Measurements from ENCODE around the gene DDX56.

The DDX56 gene

DNA sequence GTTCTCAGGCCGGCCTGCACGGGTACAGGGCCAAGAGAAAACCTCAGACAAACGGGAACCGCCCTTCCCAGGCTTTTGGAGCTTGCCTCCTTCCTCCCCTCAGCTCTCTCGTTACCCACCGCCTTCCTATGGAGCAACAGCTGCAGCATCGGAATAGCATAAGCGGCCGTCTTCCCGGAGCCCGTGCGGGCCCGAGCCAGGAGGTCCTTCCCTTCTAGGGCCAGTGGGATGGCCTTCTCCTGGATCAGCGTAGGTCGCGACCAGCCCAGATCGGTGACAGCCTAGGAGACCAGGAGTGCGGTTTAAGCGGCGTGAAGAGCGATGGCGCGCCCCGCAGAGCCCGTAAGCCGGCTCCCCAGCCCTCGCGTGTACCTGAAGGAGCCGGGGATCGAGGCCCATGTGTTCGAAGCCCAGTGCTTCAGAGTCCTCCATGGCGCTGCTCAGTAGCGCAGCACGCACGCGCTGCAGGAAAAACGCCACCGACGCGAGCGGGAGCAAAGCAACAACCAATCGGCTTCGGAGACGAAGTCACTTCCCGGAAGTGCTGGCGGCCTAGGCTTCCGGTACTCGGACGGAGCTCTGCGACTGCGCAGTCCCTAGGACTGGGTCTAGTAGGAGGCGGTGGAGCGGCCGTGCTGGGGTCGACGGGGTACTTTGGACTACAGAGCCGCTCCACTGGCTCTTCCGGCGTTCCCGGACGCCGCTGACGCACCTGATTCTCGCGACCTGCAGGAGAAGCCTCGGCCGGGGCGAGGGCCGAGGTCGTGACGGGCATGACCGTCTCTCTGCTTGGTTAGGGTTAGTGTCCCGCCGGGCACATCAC is at the start of gene DDX56:
TSS of gene DDX56 (minus strand) at position 445 of the 823 bp plus-strand sequence. CDS start at position 432, 13 bp downstream.
- DNase-seq (ENCODE audit: extremely low spot score, insufficient read length, low read depth): peak; percentile 90
- peak; percentile 97 for FAIRE-seq

- FAIRE-seq: peak; percentile 80
- DNase-seq (ENCODE audit: extremely low spot score, insufficient read length, low read depth): no peak
These were observed 48.8 kb upstream of the DDX56 start for GRCh38 chr7:44622342-44623151.

GRCh38 chr7:44621750-44622103 is 48.0 kb upstream of the DDX56 start:
- DNase-seq (ENCODE audit: extremely low spot score, insufficient read length, low read depth) (no peak), FAIRE-seq (no peak)

DNA sequence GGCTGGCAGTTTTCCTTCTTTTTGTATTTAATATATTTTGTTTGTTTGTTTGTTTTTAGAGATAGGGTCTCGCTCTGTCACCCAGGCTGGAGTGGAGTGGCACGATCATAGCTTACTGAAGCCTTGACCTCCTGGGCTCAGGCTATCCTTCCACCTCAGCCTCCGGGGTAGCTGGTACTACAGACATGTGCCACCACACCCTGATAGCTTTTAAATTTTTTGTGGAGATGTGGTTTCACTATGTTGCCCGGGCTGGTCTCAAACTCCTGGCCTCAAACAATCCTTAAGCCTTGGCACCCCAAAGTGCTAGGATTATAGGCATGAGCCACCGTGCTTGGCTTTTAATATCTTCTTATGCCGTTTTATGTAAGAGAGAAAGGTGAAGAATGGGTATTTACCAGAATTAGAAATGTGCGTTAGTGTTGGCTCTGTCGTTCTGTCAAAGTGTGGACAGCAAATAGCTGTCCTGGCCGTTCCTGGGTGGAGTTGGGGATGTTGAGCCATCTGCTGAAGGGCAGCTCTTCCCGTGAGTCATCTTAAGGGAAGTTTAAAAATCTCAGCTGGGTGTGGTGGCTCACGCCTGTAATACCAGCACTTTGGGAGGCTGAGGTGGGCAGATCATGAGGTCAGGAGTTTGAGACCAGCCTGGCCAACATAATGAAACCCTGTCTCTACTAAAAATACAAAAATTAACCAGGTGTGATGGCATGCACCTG is 47.5 kb upstream of the DDX56 start:
- no peak for DNase-seq (ENCODE audit: extremely low spot score, insufficient read length, low read depth)
- FAIRE-seq: no peak

DNA sequence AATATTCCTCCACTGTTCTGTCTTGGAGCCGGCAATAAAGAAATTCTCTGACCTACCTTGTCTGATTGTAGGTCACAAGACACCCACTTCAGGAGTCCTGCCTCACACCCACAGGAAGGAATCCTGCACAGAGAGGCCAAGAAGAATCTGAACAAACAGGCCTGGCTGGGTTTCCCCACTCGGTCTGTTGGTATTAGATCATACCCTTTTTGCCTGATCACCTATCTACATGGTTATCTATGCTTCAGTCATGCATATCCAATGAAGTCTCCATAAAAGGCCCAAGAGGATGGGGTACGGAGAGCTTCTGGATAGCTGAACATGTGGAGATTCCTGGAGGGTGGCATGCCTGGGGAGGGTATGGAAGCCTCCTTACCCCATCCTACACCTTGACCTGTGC is 45.0 kb upstream of the DDX56 start:
- FAIRE-seq: peak; percentile 33
- DNase-seq (ENCODE audit: extremely low spot score, insufficient read length, low read depth): no peak

DNA sequence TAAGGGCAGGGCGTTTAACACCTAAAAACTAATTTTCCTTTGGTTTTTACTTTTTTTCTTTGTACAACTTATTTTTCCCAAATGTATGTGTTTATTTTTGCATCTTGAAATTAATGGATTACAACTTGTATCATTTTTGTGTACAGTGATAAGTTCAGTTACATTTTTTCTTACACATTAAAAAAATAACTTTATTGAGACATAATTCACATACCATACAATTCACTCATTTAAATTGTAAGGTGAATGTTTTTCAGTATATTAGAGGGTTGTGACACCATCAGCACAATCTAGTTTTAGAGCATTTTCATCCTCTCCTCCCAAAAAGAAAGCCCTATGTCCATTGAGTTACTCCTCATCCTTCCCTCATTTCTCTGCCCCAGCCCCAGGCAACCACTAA is 44.3 kb upstream of the DDX56 start:
- DNase-seq (ENCODE audit: extremely low spot score, insufficient read length, low read depth) (no peak), FAIRE-seq (no peak)

- FAIRE-seq: peak; percentile 67
- DNase-seq (ENCODE audit: extremely low spot score, insufficient read length, low read depth): no peak
These were observed 43.6 kb upstream of the DDX56 start for GRCh38 chr7:44617225-44617890.

DNA sequence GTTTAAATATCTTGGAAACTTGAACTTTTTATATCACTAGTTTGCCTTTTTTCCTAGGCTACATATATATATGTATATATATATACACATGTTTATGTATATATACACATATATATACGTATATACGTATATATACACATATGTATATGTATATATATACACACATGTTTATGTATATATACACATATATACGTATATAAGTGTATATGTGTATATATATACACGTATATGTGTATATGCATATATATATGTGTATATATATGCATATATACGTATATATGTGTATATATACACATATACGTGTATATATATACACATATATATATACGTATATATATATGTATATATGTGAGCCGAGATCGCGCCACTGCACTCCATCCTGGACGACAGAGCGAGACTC is 42.8 kb upstream of the DDX56 start:
- no peak for DNase-seq (ENCODE audit: extremely low spot score, insufficient read length, low read depth)
- no peak for FAIRE-seq

DNA sequence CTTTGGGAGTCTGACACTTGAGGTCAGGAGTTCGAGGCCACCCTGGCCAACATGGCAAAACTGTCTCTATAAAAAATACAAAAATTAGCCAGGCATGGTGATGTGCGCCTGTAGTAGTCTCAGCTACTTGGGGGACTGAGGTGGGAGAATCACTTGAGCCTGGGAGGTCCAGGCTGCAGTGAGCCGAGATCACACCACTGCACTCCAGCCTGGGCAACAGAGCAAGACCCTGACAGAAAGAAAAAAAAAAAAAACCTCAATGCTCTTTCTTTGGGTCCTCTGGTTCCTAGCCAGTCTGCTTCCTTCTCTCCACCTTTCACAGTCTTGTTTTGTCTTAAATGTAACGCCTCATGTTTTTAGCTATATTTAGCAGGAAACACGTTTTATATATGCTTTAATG is 42.1 kb upstream of the DDX56 start:
- FAIRE-seq (no peak), DNase-seq (ENCODE audit: extremely low spot score, insufficient read length, low read depth) (no peak)

GRCh38 chr7:44615149-44615611 is 41.5 kb upstream of the DDX56 start:
- FAIRE-seq: no peak
- no peak for DNase-seq (ENCODE audit: extremely low spot score, insufficient read length, low read depth)

GRCh38 chr7:44609829-44610228 is 36.1 kb upstream of the DDX56 start:
- no peak for FAIRE-seq
- no peak for DNase-seq (ENCODE audit: extremely low spot score, insufficient read length, low read depth)

DNA sequence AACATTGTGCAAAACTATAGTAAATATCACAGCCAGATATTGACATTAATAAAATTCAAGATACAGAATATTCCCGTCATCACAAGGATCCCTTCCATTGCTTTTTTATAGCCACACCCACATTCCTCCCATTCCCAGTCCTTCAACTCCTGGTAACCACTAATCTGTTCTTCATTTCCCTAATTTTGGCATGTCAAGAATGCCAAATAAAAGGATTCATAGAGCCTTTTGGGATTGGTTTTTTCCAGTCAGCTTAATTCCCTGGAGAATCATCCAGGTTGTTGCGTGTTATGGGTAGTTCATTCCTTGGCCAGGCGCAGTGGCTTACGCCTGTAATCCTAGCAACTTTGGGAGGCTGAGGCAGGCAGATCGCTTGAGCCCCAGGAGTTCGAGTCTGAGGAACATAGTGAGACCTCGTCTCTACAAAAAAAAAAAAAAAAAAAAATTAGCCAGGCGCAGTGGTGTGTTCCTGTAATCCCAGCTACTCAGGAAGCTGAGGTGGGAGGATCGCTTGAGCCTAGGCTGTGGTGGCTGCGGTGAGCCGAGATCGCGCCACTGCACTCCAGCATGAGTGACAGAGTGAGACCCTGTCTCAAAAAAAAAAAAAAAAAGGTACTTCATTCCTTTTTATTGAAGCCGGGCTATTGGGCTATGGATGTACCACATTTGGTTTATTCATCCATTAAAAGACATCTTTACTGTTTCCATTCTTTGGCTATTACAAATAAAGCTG is 35.4 kb upstream of the DDX56 start:
- FAIRE-seq (no peak), DNase-seq (ENCODE audit: extremely low spot score, insufficient read length, low read depth) (no peak)

DNA sequence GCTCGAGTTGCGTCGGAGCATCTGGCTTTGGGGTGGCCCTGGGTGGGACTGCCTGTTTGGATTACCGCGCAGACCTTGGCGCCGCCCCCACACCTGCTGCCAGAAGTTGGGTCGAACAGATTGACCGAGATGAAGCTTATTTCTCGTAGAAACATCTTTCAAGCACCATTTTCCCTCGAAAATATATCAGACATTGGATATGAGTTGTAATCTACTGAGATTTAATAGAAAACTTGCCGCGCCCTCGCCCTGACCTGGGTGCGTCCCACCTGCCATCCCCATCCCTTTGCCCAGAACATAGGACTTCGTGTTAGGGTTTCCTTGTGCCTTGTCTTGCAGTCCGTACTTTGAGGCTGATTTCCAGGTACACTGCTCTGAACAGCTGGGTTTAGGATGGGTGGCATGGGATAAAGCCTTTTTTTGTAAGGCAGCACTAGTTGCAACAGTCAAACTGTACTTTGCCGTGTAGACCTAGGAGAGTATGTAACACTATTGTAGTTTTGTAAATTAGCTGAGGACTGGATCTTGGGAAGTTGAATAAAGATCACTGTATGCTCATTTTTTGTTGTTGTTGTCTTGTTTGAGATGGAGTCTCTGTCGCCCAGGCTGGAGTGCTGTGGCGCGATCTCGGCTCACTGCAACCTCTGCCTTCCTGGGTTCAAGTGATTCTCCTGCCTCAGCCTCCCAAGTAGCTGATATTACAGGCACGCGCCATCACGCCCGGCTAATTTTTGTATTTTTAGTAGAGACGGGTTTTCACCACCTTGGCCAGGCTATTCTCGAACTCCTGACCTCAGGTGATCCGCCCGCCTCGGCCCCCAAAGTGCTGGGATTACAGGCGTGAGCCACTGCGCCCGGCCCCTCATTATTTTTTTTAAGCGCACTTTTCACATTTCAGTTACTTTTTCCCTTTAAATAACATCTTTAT is 33.7 kb upstream of the DDX56 start:
- DNase-seq (ENCODE audit: extremely low spot score, insufficient read length, low read depth) (no peak), FAIRE-seq (no peak)

GRCh38 chr7:44606341-44607140 is 32.8 kb upstream of the DDX56 start, which contains the start of gene OGDH:
OGDH (plus strand) TSS chr7:44606627; CDS start chr7:44624344, 17,717 bp downstream.
- FAIRE-seq (peak; percentile 95), DNase-seq (ENCODE audit: extremely low spot score, insufficient read length, low read depth) (peak; percentile 98)

- DNase-seq (ENCODE audit: extremely low spot score, insufficient read length, low read depth) (no peak), FAIRE-seq (no peak)
These were observed 31.2 kb upstream of the DDX56 start for GRCh38 chr7:44604941-44605340.

DNA sequence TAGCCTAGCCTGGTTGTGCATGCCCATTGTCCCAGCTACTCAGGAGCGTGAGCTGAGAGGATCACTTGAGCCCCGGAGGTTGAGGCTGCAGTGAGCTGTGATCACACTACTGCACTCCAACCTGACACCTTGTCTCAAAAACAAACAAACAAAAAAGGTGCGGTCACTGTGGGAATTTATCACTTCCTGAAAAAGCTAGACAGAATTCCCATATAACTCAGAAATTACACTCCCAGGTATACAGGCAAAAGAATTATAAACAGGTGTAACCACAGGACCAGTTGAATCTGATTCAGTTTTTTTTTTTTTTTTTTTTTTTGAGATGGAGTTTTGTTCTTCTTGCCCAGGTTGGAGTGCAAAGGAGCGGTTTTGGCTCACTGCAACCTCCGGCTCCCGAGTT is 29.5 kb upstream of the DDX56 start:
- FAIRE-seq (no peak), DNase-seq (ENCODE audit: extremely low spot score, insufficient read length, low read depth) (no peak)

DNA sequence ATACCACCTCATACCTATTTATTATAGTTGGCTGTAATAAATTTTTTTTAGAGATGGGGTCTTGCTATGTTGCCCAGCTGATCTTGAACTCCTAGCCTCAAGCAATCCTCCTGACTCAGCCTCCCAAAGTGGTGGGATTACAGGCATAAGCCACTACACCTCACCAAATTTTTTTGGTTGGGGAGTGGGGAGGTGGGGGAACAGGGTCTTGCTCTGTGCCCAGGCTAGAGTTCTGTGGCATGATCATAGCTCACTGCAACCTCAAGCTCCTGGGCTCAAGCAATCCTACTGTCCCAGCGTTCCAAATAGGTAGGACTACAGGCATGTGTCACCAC is 28.8 kb upstream of the DDX56 start:
- FAIRE-seq: no peak
- no peak for DNase-seq (ENCODE audit: extremely low spot score, insufficient read length, low read depth)

GRCh38 chr7:44599222-44599621 is 25.5 kb upstream of the DDX56 start:
- no peak for DNase-seq (ENCODE audit: extremely low spot score, insufficient read length, low read depth)
- FAIRE-seq: no peak
